ENCODE results near the gene ITGB3.

Gene ITGB3

DNA sequence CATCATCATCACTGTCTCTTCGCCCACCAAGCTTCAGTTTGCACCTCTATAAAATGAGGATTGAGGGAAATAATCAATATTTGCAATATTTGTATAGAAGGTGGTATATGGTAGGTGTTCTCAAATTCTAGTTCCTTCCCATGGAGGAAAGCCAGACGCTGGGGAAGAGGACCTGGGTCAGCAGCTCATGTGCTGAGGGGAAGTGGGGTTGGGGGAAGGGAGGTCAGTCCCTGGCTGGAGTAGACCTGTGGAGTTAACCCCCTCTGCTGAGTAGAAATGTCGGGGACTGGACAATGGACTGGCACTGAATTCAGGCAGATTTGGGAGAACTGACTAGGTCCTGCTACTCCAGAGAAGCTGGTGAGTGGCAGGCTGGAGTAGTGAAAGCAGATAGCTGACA, 12.8 kb upstream of the ITGB3 start:
- no peak for DNase-seq (ENCODE audit: low read depth, low spot score)
- TF ChIP-seq, protein P1, sequence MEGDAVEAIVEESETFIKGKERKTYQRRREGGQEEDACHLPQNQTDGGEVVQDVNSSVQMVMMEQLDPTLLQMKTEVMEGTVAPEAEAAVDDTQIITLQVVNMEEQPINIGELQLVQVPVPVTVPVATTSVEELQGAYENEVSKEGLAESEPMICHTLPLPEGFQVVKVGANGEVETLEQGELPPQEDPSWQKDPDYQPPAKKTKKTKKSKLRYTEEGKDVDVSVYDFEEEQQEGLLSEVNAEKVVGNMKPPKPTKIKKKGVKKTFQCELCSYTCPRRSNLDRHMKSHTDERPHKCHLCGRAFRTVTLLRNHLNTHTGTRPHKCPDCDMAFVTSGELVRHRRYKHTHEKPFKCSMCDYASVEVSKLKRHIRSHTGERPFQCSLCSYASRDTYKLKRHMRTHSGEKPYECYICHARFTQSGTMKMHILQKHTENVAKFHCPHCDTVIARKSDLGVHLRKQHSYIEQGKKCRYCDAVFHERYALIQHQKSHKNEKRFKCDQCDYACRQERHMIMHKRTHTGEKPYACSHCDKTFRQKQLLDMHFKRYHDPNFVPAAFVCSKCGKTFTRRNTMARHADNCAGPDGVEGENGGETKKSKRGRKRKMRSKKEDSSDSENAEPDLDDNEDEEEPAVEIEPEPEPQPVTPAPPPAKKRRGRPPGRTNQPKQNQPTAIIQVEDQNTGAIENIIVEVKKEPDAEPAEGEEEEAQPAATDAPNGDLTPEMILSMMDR (IDR thresholded peaks at IDR 0.05; ENCODE audit: low read depth, low read length): no peak
- H3K4me3 ChIP-seq (ENCODE audit: low read depth, low read length): no peak overlapping the region
- in situ Hi-C loops (cut with HindIII; ENCODE audit: low sequenced_read_pairs): no loop called here

DNA sequence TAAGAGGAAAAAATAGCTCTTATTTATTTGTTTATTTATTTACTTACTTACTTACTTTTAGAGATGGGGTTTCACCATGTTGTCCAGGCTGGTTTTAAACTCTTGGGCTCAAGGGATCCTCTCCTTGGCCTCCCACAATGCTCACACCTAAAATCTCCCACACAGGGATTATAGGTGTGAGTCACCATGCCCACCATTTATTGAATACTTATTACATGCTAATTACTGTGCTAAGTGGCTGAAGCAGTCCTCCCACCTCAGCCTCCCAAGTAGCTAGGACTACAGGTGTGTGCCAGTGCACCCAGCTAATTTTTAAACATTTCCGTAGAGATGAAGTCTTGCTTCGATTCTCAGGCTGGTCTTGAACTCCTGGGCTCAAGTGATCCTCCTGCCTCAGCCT, 11.0 kb upstream of the ITGB3 start:
- DNase-seq (ENCODE audit: low read depth, low spot score): no peak
- no peak overlapping the region for H3K4me3 ChIP-seq (ENCODE audit: low read depth, low read length)
- in situ Hi-C loops (cut with HindIII; ENCODE audit: low sequenced_read_pairs): no loop called here
- TF ChIP-seq, protein P1 (IDR thresholded peaks at IDR 0.05; ENCODE audit: low read depth, low read length): no peak

DNA sequence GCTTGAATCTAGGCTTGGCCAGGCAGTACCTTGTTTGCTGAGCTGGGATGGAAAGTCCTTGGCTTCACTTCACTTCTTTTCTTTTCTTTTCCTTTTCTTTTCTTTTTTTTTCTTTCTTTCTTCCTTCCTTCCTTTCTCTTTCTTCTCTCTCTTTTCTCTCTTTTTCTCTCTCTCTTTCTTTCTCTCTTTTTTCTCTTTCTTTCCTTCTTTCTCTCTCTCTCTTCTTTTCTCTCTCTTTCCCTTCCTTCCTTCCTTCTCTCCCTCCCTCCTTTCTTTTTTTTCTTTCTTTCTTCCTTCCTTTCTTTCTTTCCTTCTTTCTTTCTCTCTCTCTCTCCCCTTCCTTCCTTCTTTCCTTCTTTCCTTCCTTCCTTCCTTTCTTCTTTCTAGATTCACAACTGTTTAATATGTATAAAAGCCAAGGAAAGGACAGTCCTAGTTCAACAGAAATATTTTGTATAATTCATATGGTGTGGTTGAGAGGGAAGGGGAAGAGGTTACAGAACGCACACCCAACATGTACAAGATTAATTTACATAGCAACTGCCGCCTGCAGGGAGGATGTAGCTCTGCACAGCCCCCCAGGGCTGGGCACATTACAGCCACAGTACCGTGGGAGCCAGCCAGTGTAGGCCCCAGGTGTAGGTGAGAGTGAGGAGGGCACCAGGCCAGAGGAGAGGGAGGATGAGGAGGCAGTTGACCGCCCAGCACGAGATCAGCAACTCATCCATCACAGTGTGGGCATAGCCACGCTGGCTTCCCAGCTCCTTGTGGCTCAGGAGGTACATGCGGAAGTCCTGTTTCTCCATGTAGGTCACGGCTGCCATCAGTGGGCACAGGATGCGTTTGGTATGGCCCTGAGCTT, 9.7 kb upstream of the ITGB3 start:
- DNase-seq (ENCODE audit: low read depth, low spot score): no peak
- in situ Hi-C loops (cut with HindIII; ENCODE audit: low sequenced_read_pairs): no loop called here
- TF ChIP-seq, protein P1 (IDR thresholded peaks at IDR 0.05; ENCODE audit: low read depth, low read length): no peak
- no peak overlapping the region for H3K4me3 ChIP-seq (ENCODE audit: low read depth, low read length)

DNA sequence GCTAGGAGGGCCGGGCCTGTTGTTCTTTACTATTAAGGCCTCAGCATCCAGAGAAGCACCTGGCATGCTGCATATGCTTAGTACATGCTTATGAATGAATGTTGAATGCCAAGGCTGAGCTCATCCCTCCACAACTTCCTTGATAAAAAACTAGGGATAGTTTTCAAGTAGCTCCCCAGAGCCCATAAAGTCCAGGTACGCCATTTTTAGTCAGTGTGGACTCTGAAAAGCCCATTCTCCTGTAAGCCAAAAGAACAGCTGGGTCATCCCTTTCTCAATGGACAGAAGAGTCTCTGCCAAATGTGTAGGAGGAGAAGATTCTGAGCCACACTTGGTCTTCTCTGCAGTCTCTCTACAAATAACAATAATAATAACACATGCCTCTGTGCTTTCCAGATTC, 8.9 kb upstream of the ITGB3 start:
- no peak for DNase-seq (ENCODE audit: low read depth, low spot score)
- no peak overlapping the region for H3K4me3 ChIP-seq (ENCODE audit: low read depth, low read length)
- in situ Hi-C loops (cut with HindIII; ENCODE audit: low sequenced_read_pairs): no loop called here
- TF ChIP-seq, protein P1 (IDR thresholded peaks at IDR 0.05; ENCODE audit: low read depth, low read length): no peak

DNA sequence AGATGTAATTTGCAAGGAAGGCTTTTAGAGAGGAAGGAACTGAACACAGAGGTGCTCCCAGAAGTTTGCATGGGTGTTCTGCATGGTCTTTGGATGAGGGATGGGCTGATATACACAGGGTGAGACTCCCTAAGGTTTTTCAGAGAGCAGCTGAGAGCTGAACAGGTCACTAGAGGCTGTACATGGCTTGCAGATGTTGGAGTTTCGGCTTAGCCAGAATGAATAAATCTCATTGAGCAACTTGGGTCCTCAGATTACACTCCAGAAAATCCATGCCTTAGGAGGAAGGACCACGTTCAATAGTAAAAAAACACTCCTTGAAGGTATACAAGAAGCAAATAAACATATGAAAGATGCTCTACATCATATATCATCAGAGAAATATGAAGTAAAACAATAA, 7.5 kb upstream of the ITGB3 start:
- no peak for DNase-seq (ENCODE audit: low read depth, low spot score)
- TF ChIP-seq, protein P1 (IDR thresholded peaks at IDR 0.05; ENCODE audit: low read depth, low read length): no peak
- in situ Hi-C loops (cut with HindIII; ENCODE audit: low sequenced_read_pairs): no loop called here
- H3K4me3 ChIP-seq (ENCODE audit: low read depth, low read length): no peak overlapping the region

DNA sequence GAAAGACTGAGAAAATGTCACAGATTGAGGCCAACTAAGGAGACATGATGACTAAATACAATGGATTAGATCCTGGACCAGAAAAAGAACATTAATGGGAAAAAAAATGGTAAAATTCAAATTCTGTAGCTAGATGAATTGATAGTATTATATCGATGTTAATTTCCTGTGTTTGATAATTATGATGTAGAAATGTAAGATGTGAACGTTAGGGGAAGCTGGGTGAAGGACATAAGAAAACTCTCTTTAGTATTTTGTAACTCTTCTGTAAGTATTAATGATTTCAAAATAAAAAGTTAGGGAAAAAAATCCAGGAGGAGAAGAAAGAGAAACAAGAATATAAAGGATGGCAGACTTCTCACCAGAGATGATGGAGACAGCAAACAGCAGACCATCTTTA, 2.8 kb upstream of the ITGB3 start:
- H3K4me3 ChIP-seq (ENCODE audit: low read depth, low read length): no peak overlapping the region
- TF ChIP-seq, protein P1 (IDR thresholded peaks at IDR 0.05; ENCODE audit: low read depth, low read length): no peak
- in situ Hi-C loops (cut with HindIII; ENCODE audit: low sequenced_read_pairs): no loop called here
- DNase-seq (ENCODE audit: low read depth, low spot score): no peak

Measured in astrocyte of the spinal cord (primary cell).